Measurements from ENCODE around the gene USB1.
"Not testable (repeated sequence)": the region's sequence is repeated elsewhere in the genome, so short reads cannot be mapped to it uniquely, and the experiment has no call there.

The USB1 gene

GRCh38 chr16:57970319-57970718, 30.9 kb upstream of the USB1 start:
- DNase-seq (ENCODE audit: low read depth) = no peak

GRCh38 chr16:57970970-57971369, 30.2 kb upstream of the USB1 start, which contains the start of gene CNGB1:
Gene CNGB1, minus strand, starts transcription at chr16:57971128. Its CDS starts 3,842 bp downstream, at chr16:57967286.
- no peak for DNase-seq (ENCODE audit: low read depth)

GRCh38 chr16:57971848-57972247, 29.4 kb upstream of the USB1 start:
- DNase-seq (ENCODE audit: low read depth) = no peak

- no peak for DNase-seq (ENCODE audit: low read depth)
Observed at GRCh38 chr16:57972306-57972705, 28.9 kb upstream of the USB1 start.

GRCh38 chr16:57976331-57976796, 24.8 kb upstream of the USB1 start:
- DNase-seq (ENCODE audit: low read depth) = no peak

- DNase-seq (ENCODE audit: low read depth) = no peak
Observed at GRCh38 chr16:57977418-57978069, 23.7 kb upstream of the USB1 start.

DNA sequence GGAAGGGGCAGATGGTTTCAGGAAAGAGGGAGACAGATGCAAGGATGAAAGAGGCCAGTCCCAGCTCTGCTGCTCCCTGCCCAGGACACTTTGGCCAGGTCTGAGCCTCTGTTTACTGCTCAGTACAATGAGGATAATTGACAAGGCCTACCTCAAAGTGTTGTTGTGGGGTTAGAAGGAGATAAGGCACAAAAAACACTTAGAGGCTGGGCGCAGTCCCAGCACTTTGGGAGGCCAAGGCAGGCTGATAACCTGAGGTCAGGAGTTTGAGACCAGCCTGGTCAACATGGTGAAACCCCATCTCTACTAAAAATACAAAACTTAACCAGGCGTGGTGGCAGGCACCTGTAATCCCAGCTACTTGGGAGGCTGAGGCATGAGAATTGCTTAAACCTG, 23.1 kb upstream of the USB1 start:
- DNase-seq (ENCODE audit: low read depth) = not testable (repeated sequence)

DNA sequence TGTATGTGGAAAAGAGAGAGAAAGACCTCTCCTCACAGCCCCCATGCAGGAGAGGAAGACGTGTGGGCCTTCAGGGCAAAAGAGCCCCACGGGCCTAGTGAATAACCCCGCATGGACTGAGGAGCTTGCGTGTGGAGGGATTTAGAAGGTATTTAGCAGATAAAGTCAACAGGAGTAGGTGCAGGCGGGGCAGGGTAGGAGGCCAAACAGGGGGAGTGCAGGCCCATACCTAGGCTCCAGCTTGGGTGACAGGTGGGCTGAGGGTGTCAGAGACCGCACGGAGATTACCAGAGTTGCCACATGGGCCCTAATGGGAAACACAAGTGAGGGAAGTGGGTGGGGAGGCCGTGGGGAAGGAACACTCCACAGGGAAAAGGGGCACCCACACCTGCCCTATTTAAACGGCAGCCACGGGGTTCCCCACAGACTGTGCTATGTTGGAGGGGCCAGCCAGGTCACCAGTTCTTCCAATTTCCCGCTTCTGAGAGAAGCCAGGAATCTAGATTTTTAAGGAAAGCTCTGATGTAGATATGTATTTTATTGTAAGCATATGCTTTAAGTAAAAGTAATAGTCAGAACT, 22.1 kb upstream of the USB1 start:
- DNase-seq (ENCODE audit: low read depth) = no peak

GRCh38 chr16:57981636-57982035, 19.6 kb upstream of the USB1 start:
- DNase-seq (ENCODE audit: low read depth) = no peak

DNA sequence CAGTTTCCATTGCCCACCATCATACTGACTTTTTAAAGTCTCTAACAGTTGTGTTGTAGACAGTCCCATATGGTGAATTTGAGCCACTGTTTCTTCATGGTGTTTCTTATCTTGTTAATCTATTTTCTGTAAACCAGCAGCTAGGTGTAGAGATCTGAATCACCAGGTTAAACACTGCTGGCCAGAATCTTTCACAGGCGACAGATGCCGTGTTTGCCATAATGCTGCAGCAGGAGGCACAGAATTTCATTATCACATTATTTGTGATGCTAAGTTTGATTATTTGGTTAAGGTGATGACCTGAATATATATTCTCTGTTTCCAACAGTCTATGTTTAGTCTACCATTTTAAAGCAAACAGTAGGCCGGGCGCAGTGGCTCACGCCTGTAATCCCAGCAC, 18.8 kb upstream of the USB1 start:
- DNase-seq (ENCODE audit: low read depth) = no peak

GRCh38 chr16:57984443-57985203, 16.6 kb upstream of the USB1 start:
- DNase-seq (ENCODE audit: low read depth) = peak; percentile 92

- no peak for DNase-seq (ENCODE audit: low read depth)
Observed at GRCh38 chr16:57985204-57986181, 15.7 kb upstream of the USB1 start.

GRCh38 chr16:57986196-57986595, 15.0 kb upstream of the USB1 start:
- no peak for DNase-seq (ENCODE audit: low read depth)

DNA sequence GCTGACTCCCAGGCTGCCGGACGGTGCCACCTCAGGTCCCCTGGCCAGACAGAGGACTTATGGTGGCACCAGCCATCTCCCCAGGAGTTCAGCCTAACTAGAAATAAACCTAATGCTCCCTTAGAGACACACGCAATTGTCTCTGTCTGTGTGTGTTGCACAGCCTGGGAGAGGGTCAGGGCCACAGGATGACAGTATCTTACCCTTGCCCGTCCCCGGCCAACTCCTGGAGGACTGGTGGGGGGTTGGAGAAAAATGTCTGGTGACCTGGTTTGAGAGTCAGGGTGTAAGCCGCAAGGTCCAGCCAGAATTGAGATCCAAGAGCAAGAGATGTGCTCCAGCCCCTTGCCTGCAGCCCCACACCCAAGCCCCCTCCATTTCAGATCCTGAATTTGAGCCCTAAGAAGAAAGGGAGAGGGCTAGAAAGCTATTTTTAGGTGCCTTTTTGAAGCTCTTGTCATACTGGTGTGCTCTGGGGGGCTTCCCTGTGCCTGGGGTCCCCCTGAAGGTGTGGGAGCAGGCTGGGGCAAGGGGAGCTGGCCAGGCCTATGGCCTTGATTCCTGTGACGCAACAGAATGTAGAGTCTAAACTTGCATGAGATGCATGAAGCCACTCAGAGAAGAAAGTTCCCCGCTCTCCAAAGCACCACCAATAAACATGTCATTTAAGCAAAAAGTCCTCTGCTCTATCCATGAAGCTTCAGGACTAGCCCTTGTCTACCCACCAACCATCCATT, 13.6 kb upstream of the USB1 start:
- no peak for DNase-seq (ENCODE audit: low read depth)

DNA sequence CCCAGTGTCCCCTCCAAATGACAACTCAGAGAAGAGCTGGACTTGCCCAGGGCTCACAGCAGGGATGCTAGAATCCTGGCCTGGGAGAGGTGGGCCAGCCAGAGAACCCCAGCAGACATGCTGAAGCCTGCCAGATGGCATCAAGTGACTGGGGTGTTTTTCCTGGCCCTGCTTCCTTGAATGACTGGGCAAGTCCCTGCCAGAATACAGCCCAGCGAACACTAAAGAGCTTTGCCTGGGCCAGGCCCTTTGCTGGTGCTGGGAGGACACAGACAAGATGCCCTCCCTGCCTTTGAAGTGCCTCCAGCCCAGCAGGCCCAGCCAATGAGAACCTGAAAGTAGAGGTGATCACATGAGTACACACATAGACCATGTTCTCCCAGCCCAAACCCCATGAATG, 12.3 kb upstream of the USB1 start:
- no peak for DNase-seq (ENCODE audit: low read depth)

DNA sequence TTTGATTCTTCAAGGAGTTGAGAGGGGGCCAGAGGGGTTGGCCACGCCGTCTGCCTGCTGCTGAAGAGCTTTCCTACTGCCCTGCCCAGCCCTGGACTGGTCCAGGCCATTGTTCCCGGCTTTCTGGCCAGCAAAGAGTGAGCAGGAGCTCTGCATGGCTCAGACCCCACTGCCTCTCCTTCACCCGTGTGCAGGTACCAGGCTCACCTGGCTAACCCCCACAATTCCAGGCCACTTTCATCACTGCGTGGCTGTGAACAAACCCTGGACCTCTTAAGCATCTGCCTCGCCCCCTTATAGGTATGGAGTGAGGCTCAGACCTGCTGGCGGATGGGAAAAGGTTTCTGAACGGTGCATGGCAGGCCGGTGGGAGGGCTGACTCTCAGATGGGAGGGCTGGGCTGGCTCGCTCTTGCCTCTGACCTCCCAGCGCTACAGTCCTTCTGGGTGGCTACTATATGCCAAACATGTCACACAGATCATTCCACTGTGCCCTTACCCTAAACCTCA, 9.6 kb upstream of the USB1 start:
- DNase-seq (ENCODE audit: low read depth) = no peak

DNA sequence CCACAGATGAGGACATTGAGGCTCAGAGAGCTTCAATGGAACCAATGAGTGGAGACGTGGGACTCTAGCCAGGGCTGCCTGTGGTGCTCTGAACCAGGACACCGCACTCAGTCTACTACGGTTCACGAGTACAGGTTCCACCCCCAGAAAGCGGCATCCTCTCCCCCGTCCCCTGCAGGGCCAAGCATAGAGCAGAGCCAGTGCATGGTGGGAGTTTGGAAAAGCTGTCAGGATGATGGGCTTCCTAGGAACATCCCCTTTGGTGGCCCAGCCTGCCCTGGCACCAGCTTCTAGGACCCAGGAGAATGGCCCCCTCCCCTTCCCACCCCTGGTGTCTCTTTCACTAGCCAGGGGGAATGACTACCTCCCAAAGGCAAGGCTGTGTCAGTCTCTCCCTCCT, 9.1 kb upstream of the USB1 start:
- DNase-seq (ENCODE audit: low read depth) = no peak

DNA sequence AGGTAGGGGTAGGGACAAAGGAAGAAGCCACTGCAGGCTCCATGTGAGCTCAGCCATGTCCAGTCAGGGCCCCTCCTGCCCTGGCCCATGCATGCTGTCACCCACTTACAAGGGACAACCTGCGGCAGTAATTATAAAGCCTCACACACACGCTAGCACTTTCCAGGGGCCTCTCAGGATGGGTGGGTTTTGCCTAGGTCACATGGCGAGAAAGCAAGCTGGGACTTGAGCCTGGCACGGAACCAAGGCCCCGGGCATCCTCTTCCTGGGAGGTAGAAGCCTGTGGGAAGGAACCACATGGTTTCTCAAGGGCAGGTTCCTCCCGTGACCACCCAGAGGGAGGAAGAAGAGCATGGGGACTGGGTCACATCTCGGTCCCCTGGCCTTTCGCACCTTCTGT, 7.8 kb upstream of the USB1 start:
- DNase-seq (ENCODE audit: low read depth) = no peak

- no peak for DNase-seq (ENCODE audit: low read depth)
Observed at GRCh38 chr16:57993897-57994296, 7.3 kb upstream of the USB1 start.

- DNase-seq (ENCODE audit: low read depth) = no peak
Observed at GRCh38 chr16:57994361-57994760, 6.8 kb upstream of the USB1 start.

DNA sequence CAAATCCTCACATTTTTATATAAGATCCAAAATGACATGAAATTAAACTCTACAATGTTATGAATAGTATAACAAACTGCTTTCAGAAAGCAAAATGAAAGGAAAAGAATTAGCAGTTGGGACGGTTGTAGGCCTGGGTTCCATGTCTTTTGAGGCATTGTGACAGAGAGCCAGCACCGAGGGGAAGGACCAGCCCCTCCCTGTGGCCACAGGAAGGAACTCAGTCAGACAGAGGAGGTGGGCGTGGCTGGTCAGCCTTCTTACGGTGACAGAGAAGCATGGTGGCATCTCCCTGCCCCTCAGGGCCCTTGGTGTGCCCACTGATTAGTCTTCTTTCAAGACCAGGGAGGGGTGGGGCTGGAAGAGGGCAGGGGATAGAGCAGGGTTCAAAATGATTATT, 6.4 kb upstream of the USB1 start:
- DNase-seq (ENCODE audit: low read depth) = no peak
